GM13977 (cell line): ENCODE results near the gene PDGFRB.

Experiments
- DNase-seq: peaks from one replicate; pipeline ENCODE4 v3.0.0; 2012; ENCODE audit warnings: low spot score
- CTCF ChIP-seq: IDR thresholded peaks from 2 replicates; pipeline ENCODE4 v1.5.1; 2012; ENCODE audit warnings: mild to moderate bottlenecking, control low read depth; ENCODE audit not compliant: insufficient read depth; ENCODE audit errors: extremely low read depth, missing control alignments
- in situ Hi-C: fragments of 300-500 bp; cut with MboI; formaldehyde crosslinking; loops from one replicate; pipeline ENCODE4 v1.12.0; 2022; ENCODE audit warnings: low sequenced_read_pairs, low pct_unique_long_range_greater_than_20kb, mixed read lengths, inconsistent platforms; ENCODE audit not compliant: unreplicated experiment

PDGFRB gene

DNA sequence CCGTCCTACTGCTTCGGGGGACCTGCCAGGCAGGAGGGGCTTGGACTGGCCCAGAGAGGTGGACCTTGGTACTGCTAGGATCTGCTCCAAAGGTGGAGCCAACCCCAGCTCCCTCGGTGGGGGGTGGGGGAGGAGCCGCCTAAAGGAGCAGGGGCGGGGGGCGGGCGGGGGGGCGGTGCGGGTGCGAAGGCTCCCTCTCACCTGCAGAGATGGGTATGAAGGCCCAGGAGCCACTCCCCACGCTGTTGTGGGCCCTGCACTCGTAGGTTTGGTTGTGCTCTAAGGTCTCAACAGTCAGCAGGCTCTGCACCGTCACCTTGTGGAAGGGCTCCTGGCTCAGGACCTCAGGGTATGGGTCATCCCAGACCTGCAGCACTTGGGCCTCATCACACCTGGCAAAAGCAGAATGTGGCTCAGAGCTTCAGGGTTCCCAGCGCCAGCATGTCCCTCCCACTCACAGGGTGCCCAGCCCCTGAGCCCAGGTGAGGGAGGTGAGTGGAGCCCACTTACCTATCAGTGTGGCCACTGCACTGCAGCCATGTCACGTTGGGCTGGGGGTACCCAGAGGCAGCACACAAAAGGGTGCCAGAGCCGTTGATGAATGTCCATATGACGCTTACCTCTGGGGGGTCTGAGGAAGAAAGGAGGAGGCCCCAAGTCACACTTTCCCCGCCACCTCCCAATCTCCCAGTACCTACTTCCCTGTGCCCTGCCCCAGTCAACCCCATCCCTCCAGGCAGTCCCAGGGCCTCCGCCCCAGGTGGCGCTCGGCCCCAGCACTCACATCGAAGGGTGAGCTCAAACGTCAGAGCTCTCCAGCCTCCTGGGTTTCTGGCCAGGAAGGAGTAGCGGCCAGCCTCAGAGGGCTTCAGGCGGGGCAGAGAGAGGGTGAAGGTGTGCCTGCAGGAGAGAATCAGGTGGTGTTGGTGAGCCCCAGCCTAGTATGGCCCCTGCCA, 85.7 kb downstream of the PDGFRB start:
- TF ChIP-seq CTCF = no peak
- in situ Hi-C loops = no loop called here
- DNase-seq = no peak

- DNase-seq = no peak
- TF ChIP-seq CTCF = no peak
- in situ Hi-C loops = no loop called here
Observed at GRCh38 chr5:150068961-150069645, 86.5 kb downstream of the PDGFRB start.

DNA sequence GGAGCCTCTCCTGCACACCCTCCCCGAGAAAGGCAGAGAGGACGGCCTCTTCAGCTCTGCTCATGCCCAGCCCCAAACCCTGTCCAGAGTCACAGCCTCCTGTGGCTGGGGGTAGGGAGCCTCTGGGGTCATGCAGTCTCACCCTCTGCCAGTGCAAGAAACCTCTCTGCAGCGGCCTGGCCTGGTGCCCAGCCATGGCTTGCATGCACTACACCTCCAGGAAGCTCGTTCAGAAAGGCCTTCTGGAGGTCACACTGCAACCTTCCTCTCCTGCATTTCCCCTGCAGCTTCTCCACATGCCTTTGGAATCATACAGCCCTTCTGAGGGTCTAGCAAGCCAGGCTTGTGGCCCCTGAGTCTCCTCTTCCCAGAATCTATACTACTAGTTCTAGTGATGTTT, 87.2 kb downstream of the PDGFRB start:
- in situ Hi-C loops = no loop called here
- no peak for DNase-seq
- no peak for TF ChIP-seq CTCF

DNA sequence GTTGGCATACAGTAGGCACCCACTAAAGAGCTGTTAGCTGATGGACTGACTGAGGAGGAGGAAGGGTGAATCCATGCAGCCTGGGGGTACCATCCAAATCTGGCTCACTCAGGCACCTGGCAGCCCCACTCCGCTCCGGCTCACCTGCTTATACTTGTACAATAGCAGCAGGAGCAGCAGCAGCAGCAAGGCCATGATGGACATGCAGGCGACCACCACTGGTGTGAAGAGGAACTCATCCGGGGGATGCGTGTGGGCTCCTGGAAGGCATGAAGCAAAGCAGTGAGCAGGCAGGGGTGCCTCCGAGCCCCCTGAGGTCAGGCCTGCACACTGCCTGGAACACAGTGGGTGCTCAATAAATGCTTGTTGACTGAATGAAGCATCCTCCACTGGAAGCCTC, 87.6 kb downstream of the PDGFRB start:
- DNase-seq = no peak
- no peak for TF ChIP-seq CTCF

GRCh38 chr5:150067405-150067960, 88.2 kb downstream of the PDGFRB start:
- no peak for TF ChIP-seq CTCF
- no peak for DNase-seq
- in situ Hi-C loops = no loop called here

More for the DNA sequence above, 87.6 kb downstream of the PDGFRB start:
- in situ Hi-C loops = no loop called here

DNA sequence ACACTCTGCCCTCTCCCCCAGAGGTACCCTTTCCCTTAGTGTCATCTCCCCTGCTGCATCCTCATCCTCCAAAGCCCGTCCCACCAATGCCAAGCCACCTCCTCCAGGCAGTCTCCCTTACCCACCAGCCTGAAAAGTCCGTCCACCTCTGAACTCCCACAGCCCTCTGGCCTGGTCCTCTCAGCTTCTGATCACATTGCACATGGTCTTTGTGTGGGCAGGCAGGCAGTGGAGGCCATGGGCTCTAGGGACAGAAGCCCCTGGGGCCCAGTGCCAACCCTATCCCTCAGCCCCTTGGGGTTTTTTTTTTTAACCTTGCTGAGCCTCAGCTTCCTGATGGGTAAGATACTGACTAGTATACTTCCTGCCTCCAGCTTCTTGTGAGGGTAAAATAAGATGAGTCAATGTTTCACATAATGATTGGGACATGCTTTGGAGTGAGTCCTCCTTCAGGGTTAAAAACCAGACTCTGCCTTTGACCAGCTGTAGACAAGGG, 88.7 kb downstream of the PDGFRB start:
- TF ChIP-seq CTCF = no peak
- DNase-seq = no peak
- in situ Hi-C loops = no loop called here
